GM23338 (cell line): ENCODE data around the gene CCDC106. TPM values are rescaled to one million over a fixed set of nuclear protein-coding genes. Genes with fewer than 3 reads are reported as not detected.

Source experiments
- CREB1 ChIP-seq: fragments of 250-450 bp; sonication (Bioruptor Pico); IDR thresholded peaks from 2 replicates; pipeline ENCODE4 v1.5.0; 2020; ENCODE audit warnings: low read depth, mild to moderate bottlenecking, moderate library complexity
- ETS1 ChIP-seq: IDR thresholded peaks from 2 replicates; pipeline ENCODE4 v1.6.1; 2016; ENCODE audit warnings: antibody characterized with exemption
- EZH2 ChIP-seq: fragments of 200-600 bp; sonication (generic); IDR thresholded peaks from one replicate; pipeline ENCODE4 v1.8.0; 2017; ENCODE audit warnings: antibody characterized with exemption, mild to moderate bottlenecking, low read depth; ENCODE audit not compliant: unreplicated experiment
- EZH2phosphoT487 ChIP-seq: fragments of 200-600 bp; sonication (generic); IDR thresholded peaks from one replicate; pipeline ENCODE4 v1.8.1; 2018; ENCODE audit warnings: antibody characterized with exemption; ENCODE audit not compliant: unreplicated experiment
- JUNB ChIP-seq: IDR thresholded peaks from one replicate; pipeline ENCODE4 v1.6.1; 2016; ENCODE audit warnings: antibody characterized with exemption; ENCODE audit not compliant: unreplicated experiment
- NANOG ChIP-seq: IDR thresholded peaks from 2 replicates; pipeline ENCODE4 v1.6.1; 2016; ENCODE audit warnings: antibody characterized with exemption, borderline replicate concordance
- POLR2AphosphoS5 ChIP-seq: IDR thresholded peaks from 2 replicates; pipeline ENCODE4 v1.6.1; 2016; ENCODE audit warnings: antibody characterized with exemption, low read depth
- STAT1 ChIP-seq: IDR thresholded peaks from one replicate; pipeline ENCODE4 v1.6.1; 2016; ENCODE audit warnings: antibody characterized with exemption; ENCODE audit not compliant: unreplicated experiment
- ZNF331 ChIP-seq: fragments of 250-450 bp; sonication (Bioruptor Pico); IDR thresholded peaks from 2 replicates; pipeline ENCODE4 v1.5.0; 2020; ENCODE audit warnings: low read depth, mild to moderate bottlenecking, moderate library complexity
- ZNF462 ChIP-seq: fragments of 250-450 bp; sonication (Bioruptor Pico); IDR thresholded peaks from 2 replicates; pipeline ENCODE4 v1.5.0; 2020; ENCODE audit warnings: mild to moderate bottlenecking, moderate library complexity
- polyA plus RNA-seq: library from polyadenylated mRNA; unstranded; fragments of >200 nt; fragmentation: Nextera tagmentation; extraction: Ambion mirVana; gene quantifications from 2 replicates; pipeline ENCODE4 v1.2.1, GENCODE V29; 2016
- total RNA-seq: library from RNA; depleted of rRNA; stranded (reverse); fragments of >200 nt; shearing (Covaris generic); gene quantifications from 2 replicates; pipeline ENCODE4 v1.2.3, GENCODE V29; 2014
- TF ChIP-seq, protein P1 (sequence below), 2 experiments: fragments of 200-600 bp in 1 of 2; sonication (generic) in 1 of 2; conservative IDR thresholded peaks; 2 replicates each; pipeline versions ENCODE4 v1.5.1 to v1.6.1; 2016 to 2017; ENCODE audit warnings: antibody characterized with exemption in 2 of 2, low read depth in 2 of 2, mild to moderate bottlenecking in 2 of 2, moderate library complexity in 1 of 2

CCDC106 gene
- total and polyA plus RNA-seq, 2 experiments from 2014 or later = 12.0 to 17.6 TPM

GRCh38 chr19:55679343-55680257 is 31.6 kb downstream of the CCDC106 start (continued):
- no peak for TF ChIP-seq ZNF462
- no peak for TF ChIP-seq JUNB
- TF ChIP-seq ZNF331 = no peak
- TF ChIP-seq POLR2AphosphoS5 = no peak
- no peak for TF ChIP-seq NANOG
- no peak for TF ChIP-seq STAT1
- no peak for TF ChIP-seq EZH2phosphoT487
- no peak for TF ChIP-seq ETS1
- no peak for TF ChIP-seq EZH2
- TF ChIP-seq, protein P1, sequence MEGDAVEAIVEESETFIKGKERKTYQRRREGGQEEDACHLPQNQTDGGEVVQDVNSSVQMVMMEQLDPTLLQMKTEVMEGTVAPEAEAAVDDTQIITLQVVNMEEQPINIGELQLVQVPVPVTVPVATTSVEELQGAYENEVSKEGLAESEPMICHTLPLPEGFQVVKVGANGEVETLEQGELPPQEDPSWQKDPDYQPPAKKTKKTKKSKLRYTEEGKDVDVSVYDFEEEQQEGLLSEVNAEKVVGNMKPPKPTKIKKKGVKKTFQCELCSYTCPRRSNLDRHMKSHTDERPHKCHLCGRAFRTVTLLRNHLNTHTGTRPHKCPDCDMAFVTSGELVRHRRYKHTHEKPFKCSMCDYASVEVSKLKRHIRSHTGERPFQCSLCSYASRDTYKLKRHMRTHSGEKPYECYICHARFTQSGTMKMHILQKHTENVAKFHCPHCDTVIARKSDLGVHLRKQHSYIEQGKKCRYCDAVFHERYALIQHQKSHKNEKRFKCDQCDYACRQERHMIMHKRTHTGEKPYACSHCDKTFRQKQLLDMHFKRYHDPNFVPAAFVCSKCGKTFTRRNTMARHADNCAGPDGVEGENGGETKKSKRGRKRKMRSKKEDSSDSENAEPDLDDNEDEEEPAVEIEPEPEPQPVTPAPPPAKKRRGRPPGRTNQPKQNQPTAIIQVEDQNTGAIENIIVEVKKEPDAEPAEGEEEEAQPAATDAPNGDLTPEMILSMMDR (conservative IDR thresholded peaks at IDR 0.05; ENCODE audit: low read depth in 2 of 2) = no peak
- no peak for TF ChIP-seq CREB1 (CRISPR knock-in tag)
